HCT116 (cell line): Measurements from ENCODE around the gene SETD1A. TPM values are rescaled to one million over a fixed set of nuclear protein-coding genes. Genes with fewer than 3 reads are reported as not detected.

Experiments
- ATAC-seq: fragments of 200-7000 bp; cut with Tn5 transposase; 2 replicates; pipeline ENCODE4 v1.9.1; 2020; ENCODE audit warnings: mild to moderate bottlenecking, moderate library complexity
- BruUV-seq: library from RNA; stranded (reverse); fragments of 400-500 nt; replicated peaks from 2 replicates; lab custom pipeline; 2021; lab: Mats Ljungman, UMichigan
- CTCF ChIA-PET: fragments of 300-600 bp; sonication (Branson Sonifier 250); formaldehyde crosslinking; loops from one replicate; lab custom pipeline; 2021; ENCODE audit warnings: antibody characterized with exemption; lab: Charles Lee
- POLR2A ChIA-PET: fragments of 300-600, 350-600 bp; sonication (Branson Sonifier 250); formaldehyde crosslinking; loops from one replicate; lab custom pipeline; 2021; ENCODE audit warnings: antibody characterized with exemption; lab: Charles Lee
- RAD21 ChIA-PET, 2 experiments: fragments of 300-600 bp; sonication (Branson Sonifier 250); formaldehyde crosslinking; loops; one replicate each; lab custom pipeline; 2023; ENCODE audit warnings: low total read pairs in 2 of 2; ENCODE audit not compliant: uncharacterized antibody in 2 of 2, unreplicated experiment in 2 of 2, low non-redundant PET in 1 of 2; lab: Charles Lee
- DNase-seq: peaks from one replicate; pipeline ENCODE4 v3.0.0-alpha.2; 2010; ENCODE audit warnings: low read depth, low spot score
- H2AFZ ChIP-seq: fragments of 200-600 bp; shearing (Covaris generic), sonication (generic); 2 replicates; pipeline ENCODE4 v1.6.1; 2017; ENCODE audit warnings: low read depth, mixed run types, mixed read lengths, antibody characterized with exemption, low read length; ENCODE audit not compliant: poor library complexity, severe bottlenecking
- H3K27ac ChIP-seq: 2 replicates; pipeline ENCODE4 v1.5.1; 2012; ENCODE audit warnings: low read depth, low read length
- H3K27me3 ChIP-seq: fragments of 200-600 bp; sonication (generic); 2 replicates; pipeline ENCODE4 v1.6.1; 2016; ENCODE audit warnings: mixed run types, low read length, mixed read lengths; ENCODE audit not compliant: insufficient read depth
- H3K36me3 ChIP-seq, 2 experiments: fragments of 200-500 bp in 1 of 2; fragments of 200-600 bp in 1 of 2; sonication (Bioruptor generic) in 1 of 2; sonication (generic) in 1 of 2; 2 replicates each; pipeline versions ENCODE4 v1.5.1 to v1.6.1; 2014 to 2016; ENCODE audit warnings: low read length in 2 of 2, inconsistent platforms in 1 of 2, mixed read lengths in 1 of 2, mixed run types in 1 of 2; ENCODE audit not compliant: insufficient read depth in 2 of 2, control insufficient read depth in 1 of 2
- H3K4me1 ChIP-seq, 2 experiments: fragments of 200-600 bp in 1 of 2; sonication (generic) in 1 of 2; 2 replicates each; pipeline versions ENCODE4 v1.5.1 to v1.6.1; 2012 to 2017; ENCODE audit warnings: low read length in 2 of 2, inconsistent platforms in 1 of 2, mild to moderate bottlenecking in 1 of 2, mixed read lengths in 1 of 2, mixed run types in 1 of 2, moderate library complexity in 1 of 2; ENCODE audit not compliant: insufficient read depth in 2 of 2, control insufficient read depth in 1 of 2
- H3K4me2 ChIP-seq: fragments of 200-600 bp; sonication (generic); 2 replicates; pipeline ENCODE4 v1.6.1; 2017; ENCODE audit warnings: mixed run types, low read length, mixed read lengths
- H3K4me3 ChIP-seq, 2 experiments: fragments of 200-600 bp in 1 of 2; sonication (generic) in 1 of 2; replicated peaks in 1 of 2; 2 replicates each; pipeline ENCODE4 v1.5.1; 2011 to 2016; ENCODE audit warnings: low read length in 2 of 2, control low read depth in 1 of 2, low read depth in 1 of 2, mild to moderate bottlenecking in 1 of 2, mixed read lengths in 1 of 2, mixed run types in 1 of 2
- H3K79me2 ChIP-seq: fragments of 200-600 bp; sonication (generic); 2 replicates; pipeline ENCODE4 v1.6.1; 2017; ENCODE audit warnings: mild to moderate bottlenecking, mixed run types, low read length, moderate library complexity, mixed read lengths; ENCODE audit not compliant: insufficient read depth
- H3K9ac ChIP-seq: fragments of 200-600 bp; sonication (generic); 2 replicates; pipeline ENCODE4 v1.6.1; 2016; ENCODE audit warnings: low read length, mixed read lengths
- H3K9me2 ChIP-seq: fragments of 200-600 bp; sonication (generic), shearing (Covaris generic); 2 replicates; pipeline ENCODE4 v1.6.1; 2017; ENCODE audit warnings: mixed run types, mild to moderate bottlenecking, moderate library complexity; ENCODE audit not compliant: insufficient read depth
- H3K9me3 ChIP-seq, 2 experiments: fragments of 200-500 bp in 1 of 2; fragments of 200-600 bp in 1 of 2; sonication (Bioruptor generic) in 1 of 2; sonication (generic) in 1 of 2; 2 replicates each; pipeline ENCODE4 v1.6.1; 2014 to 2017; ENCODE audit warnings: low read length in 2 of 2, mixed read lengths in 2 of 2, inconsistent platforms in 1 of 2, low read depth in 1 of 2, mild to moderate bottlenecking in 1 of 2, mixed run types in 1 of 2, moderate library complexity in 1 of 2; ENCODE audit not compliant: control insufficient read depth in 1 of 2, insufficient read depth in 1 of 2
- H4K20me1 ChIP-seq: fragments of 200-600 bp; sonication (generic), shearing (Covaris generic); 2 replicates; pipeline ENCODE4 v1.6.1; 2017; ENCODE audit warnings: mixed run types, mild to moderate bottlenecking, moderate library complexity; ENCODE audit not compliant: insufficient read depth
- JUND ChIP-seq: IDR thresholded peaks from 2 replicates; pipeline ENCODE4 v1.6.1; 2012
- POLR2AphosphoS5 ChIP-seq: IDR thresholded peaks from 2 replicates; pipeline ENCODE4 v1.6.1; 2011; ENCODE audit warnings: mild to moderate bottlenecking, low read depth, low read length, moderate library complexity
- RAD21 ChIP-seq: IDR thresholded peaks from 2 replicates; pipeline ENCODE4 v1.6.1; 2012; ENCODE audit warnings: low read depth, mild to moderate bottlenecking
- SIN3A ChIP-seq: IDR thresholded peaks from 2 replicates; pipeline ENCODE4 v1.6.1; 2012; ENCODE audit warnings: low read depth
- SP1 ChIP-seq: IDR thresholded peaks from 2 replicates; pipeline ENCODE4 v1.6.1; 2012; ENCODE audit warnings: low read depth
- SRF ChIP-seq: IDR thresholded peaks from 2 replicates; pipeline ENCODE4 v1.6.1; 2012; ENCODE audit warnings: low read depth
- TCF7L2 ChIP-seq: IDR thresholded peaks from 2 replicates; pipeline ENCODE4 v1.7.0; 2011; ENCODE audit warnings: borderline replicate concordance, inconsistent platforms; ENCODE audit not compliant: insufficient read depth, insufficient read length; ENCODE audit errors: extremely low read depth
- YY1 ChIP-seq: IDR thresholded peaks from 2 replicates; pipeline ENCODE4 v1.6.1; 2011; ENCODE audit warnings: low read length, low read depth, moderate library complexity, mild to moderate bottlenecking; ENCODE audit not compliant: insufficient replicate concordance; ENCODE audit errors: extremely low read depth
- ZFX ChIP-seq: fragments of 450-650 bp; IDR thresholded peaks from 2 replicates; pipeline ENCODE4 v1.6.1; 2017
- ZNF274 ChIP-seq: fragments of 200-500 bp; sonication (Bioruptor generic); IDR thresholded peaks from 2 replicates; pipeline ENCODE4 v1.6.1; 2014; ENCODE audit warnings: mild to moderate bottlenecking, low read depth, low read length, inconsistent platforms
- intact Hi-C: fragments of 100-400 bp; cut with micrococcal nuclease; formaldehyde crosslinking; loops from 2 replicates; pipeline ENCODE4 v1.10.0; 2022
- total RNA-seq: library from RNA; stranded (reverse); gene quantifications from one replicate; pipeline ENCODE4 v1.2.1, GENCODE V29; 2021; ENCODE audit not compliant: unreplicated experiment
- TF ChIP-seq, protein P1 (sequence below): IDR thresholded peaks from 2 replicates; pipeline ENCODE4 v1.6.1; 2012
- TF ChIP-seq, protein P2 (sequence below): IDR thresholded peaks from 2 replicates; pipeline ENCODE4 v1.6.1; 2012
- TF ChIP-seq, protein P3 (sequence below): IDR thresholded peaks from 2 replicates; pipeline ENCODE4 v1.6.1; 2011; ENCODE audit warnings: mild to moderate bottlenecking, low read length, moderate library complexity; ENCODE audit not compliant: insufficient replicate concordance; ENCODE audit errors: extremely low read depth
- TF ChIP-seq, protein P4 (sequence below): IDR thresholded peaks from 2 replicates; pipeline ENCODE4 v1.6.1; 2012; ENCODE audit warnings: low read depth

The SETD1A gene
- total RNA-seq, 1 experiment from 2014 or later, result 26.9 TPM

DNA sequence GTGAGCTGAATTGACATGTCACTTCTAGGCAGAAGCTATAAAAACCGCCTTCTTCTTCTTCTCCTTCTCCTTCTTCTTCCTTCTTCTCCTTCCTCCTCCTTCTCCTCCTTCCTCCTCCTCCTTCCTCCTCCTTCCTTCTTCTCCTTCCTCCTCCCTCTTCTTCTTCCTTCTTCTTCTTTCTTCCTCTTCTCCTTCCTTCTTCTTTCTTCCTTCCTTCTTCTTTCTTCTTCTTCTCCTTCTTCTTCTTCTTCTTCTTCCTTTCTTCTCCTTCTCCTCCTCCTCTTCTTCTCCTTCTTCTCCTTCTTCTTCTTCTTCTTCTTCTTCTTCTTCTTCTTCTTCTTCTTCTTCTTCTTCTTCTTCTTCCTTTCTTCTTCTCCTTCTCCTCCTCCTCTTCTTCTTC is 38.9 kb upstream of the SETD1A start:
- Histone ChIP-seq H3K9ac (no peak overlapping the region), H3K27me3 (no peaks in the 10 kb centered on the region), H3K4me2 (no peak overlapping the region), H3K9me3 (no peaks in the 10 kb centered on the region), H3K36me3 (no peaks in the 10 kb centered on the region), H3K4me3 (no peak overlapping the region), H3K79me2 (no peaks in the 10 kb centered on the region), H3K9me2 (no peaks in the 10 kb centered on the region), H2AFZ (no peak overlapping the region), H4K20me1 (no peaks in the 10 kb centered on the region), H3K27ac (no peak overlapping the region), H3K4me1 (peaks cover 4 to 10% of the 10 kb centered on the region in 2 experiments; a peak in 3 of 4 replicates)
- BruUV-seq, result no TSS peak
- intact Hi-C loops, result no loop called here
- no peak for DNase-seq
- no peak for ATAC-seq
- ChIA-PET RAD21 (interaction anchor here in 1 of 2 experiments (0.7 kb wide), 1 partner anchor 74 kb away, joined by 3 read pairs; no protein-coding TSS in a partner anchor), CTCF (no interaction called here), POLR2A (no interaction called here)
- TF ChIP-seq SIN3A (no peak), YY1 (no peak), ZFX (no peak), POLR2AphosphoS5 (no peak), JUND (no peak), ZNF274 (no peak), RAD21 (no peak), SP1 (no peak), TCF7L2 (no peak), SRF (no peak)
- TF ChIP-seq, protein P1, sequence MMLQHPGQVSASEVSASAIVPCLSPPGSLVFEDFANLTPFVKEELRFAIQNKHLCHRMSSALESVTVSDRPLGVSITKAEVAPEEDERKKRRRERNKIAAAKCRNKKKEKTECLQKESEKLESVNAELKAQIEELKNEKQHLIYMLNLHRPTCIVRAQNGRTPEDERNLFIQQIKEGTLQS, result no peak
- TF ChIP-seq, protein P2, sequence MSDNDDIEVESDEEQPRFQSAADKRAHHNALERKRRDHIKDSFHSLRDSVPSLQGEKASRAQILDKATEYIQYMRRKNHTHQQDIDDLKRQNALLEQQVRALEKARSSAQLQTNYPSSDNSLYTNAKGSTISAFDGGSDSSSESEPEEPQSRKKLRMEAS, result no peak
- TF ChIP-seq, protein P3, sequence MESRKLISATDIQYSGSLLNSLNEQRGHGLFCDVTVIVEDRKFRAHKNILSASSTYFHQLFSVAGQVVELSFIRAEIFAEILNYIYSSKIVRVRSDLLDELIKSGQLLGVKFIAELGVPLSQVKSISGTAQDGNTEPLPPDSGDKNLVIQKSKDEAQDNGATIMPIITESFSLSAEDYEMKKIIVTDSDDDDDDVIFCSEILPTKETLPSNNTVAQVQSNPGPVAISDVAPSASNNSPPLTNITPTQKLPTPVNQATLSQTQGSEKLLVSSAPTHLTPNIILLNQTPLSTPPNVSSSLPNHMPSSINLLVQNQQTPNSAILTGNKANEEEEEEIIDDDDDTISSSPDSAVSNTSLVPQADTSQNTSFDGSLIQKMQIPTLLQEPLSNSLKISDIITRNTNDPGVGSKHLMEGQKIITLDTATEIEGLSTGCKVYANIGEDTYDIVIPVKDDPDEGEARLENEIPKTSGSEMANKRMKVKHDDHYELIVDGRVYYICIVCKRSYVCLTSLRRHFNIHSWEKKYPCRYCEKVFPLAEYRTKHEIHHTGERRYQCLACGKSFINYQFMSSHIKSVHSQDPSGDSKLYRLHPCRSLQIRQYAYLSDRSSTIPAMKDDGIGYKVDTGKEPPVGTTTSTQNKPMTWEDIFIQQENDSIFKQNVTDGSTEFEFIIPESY, result no peak
- TF ChIP-seq, protein P4, sequence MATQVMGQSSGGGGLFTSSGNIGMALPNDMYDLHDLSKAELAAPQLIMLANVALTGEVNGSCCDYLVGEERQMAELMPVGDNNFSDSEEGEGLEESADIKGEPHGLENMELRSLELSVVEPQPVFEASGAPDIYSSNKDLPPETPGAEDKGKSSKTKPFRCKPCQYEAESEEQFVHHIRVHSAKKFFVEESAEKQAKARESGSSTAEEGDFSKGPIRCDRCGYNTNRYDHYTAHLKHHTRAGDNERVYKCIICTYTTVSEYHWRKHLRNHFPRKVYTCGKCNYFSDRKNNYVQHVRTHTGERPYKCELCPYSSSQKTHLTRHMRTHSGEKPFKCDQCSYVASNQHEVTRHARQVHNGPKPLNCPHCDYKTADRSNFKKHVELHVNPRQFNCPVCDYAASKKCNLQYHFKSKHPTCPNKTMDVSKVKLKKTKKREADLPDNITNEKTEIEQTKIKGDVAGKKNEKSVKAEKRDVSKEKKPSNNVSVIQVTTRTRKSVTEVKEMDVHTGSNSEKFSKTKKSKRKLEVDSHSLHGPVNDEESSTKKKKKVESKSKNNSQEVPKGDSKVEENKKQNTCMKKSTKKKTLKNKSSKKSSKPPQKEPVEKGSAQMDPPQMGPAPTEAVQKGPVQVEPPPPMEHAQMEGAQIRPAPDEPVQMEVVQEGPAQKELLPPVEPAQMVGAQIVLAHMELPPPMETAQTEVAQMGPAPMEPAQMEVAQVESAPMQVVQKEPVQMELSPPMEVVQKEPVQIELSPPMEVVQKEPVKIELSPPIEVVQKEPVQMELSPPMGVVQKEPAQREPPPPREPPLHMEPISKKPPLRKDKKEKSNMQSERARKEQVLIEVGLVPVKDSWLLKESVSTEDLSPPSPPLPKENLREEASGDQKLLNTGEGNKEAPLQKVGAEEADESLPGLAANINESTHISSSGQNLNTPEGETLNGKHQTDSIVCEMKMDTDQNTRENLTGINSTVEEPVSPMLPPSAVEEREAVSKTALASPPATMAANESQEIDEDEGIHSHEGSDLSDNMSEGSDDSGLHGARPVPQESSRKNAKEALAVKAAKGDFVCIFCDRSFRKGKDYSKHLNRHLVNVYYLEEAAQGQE, result no peak
